ENCODE data around the gene ORAI1. TPM values are rescaled to one million over a fixed set of nuclear protein-coding genes. Genes with fewer than 3 reads are reported as not detected.
A peak's percentile ranks its signal among the peaks of the same experiment; 100 is the strongest.

The ORAI1 gene
- total RNA-seq, 6 donors from 2014 or later = 7.3 to 48.2 (median 34.3) TPM

GRCh38 chr12:121649322-121649721 lies 23.0 kb downstream of the ORAI1 start:
- peak overlapping the region in 3 of 4 donors; percentile 17 to 66 (median 37) for H3K27ac ChIP-seq
- no peaks in the 10 kb centered on the region for H3K9me3 ChIP-seq
- H3K4me1 ChIP-seq = peaks cover 5 to 13% (median 12%) of the 10 kb centered on the region in 4 donors
- no peak for TF ChIP-seq CTCF (IDR thresholded peaks at IDR 0.05)
- no peak for TF ChIP-seq POLR2A (IDR thresholded peaks at IDR 0.05)
- no peak for TF ChIP-seq EP300 (IDR thresholded peaks at IDR 0.05)
- TF ChIP-seq POLR2AphosphoS5 (IDR thresholded peaks at IDR 0.05) = no peak
- WGBS, 2 donors = 59 to 69% methylated on average over 4 to 5 of the region's 5 CpGs
- DNase-seq (no peak), ATAC-seq (ENCODE audit: low FRiP score in 2 of 2) (no peak)
- no peaks in the 10 kb centered on the region for H3K36me3 ChIP-seq
- H3K27me3 ChIP-seq = no peaks in the 10 kb centered on the region
- H3K4me3 ChIP-seq = no peak overlapping the region

GRCh38 chr12:121649819-121650353 lies 23.6 kb downstream of the ORAI1 start:
- 80 to 84% methylated on average over 6 to 8 of the region's 8 CpGs for WGBS, 2 donors
- H3K9me3 ChIP-seq = no peaks in the 10 kb centered on the region
- ATAC-seq (ENCODE audit: low FRiP score in 2 of 2) (no peak), DNase-seq (no peak)
- H3K27ac ChIP-seq = peak overlapping the region in 2 of 4 donors; percentile 17 to 66
- no peak overlapping the region for H3K4me3 ChIP-seq
- no peaks in the 10 kb centered on the region for H3K36me3 ChIP-seq
- peaks cover 5 to 13% (median 12%) of the 10 kb centered on the region in 4 donors for H3K4me1 ChIP-seq
- H3K27me3 ChIP-seq = no peaks in the 10 kb centered on the region
- TF ChIP-seq EP300 (IDR thresholded peaks at IDR 0.05) (no peak), CTCF (IDR thresholded peaks at IDR 0.05) (no peak), POLR2AphosphoS5 (IDR thresholded peaks at IDR 0.05) (no peak), POLR2A (IDR thresholded peaks at IDR 0.05) (no peak)

- Histone ChIP-seq H3K27ac (no peak overlapping the region), H3K27me3 (no peaks in the 10 kb centered on the region), H3K4me1 (peaks cover 5 to 13% (median 12%) of the 10 kb centered on the region in 4 donors), H3K4me3 (no peak overlapping the region), H3K9me3 (no peaks in the 10 kb centered on the region), H3K36me3 (no peaks in the 10 kb centered on the region)
- ATAC-seq (ENCODE audit: low FRiP score in 2 of 2) (no peak), DNase-seq (no peak)
- TF ChIP-seq EP300 (IDR thresholded peaks at IDR 0.05) (no peak), POLR2AphosphoS5 (IDR thresholded peaks at IDR 0.05) (no peak), POLR2A (IDR thresholded peaks at IDR 0.05) (no peak), CTCF (IDR thresholded peaks at IDR 0.05) (no peak)
- 81 to 94% methylated on average over 8 of the region's 8 CpGs for WGBS, 2 donors
Observed at GRCh38 chr12:121651320-121651719, 25.0 kb downstream of the ORAI1 start.

- Histone ChIP-seq H3K4me3 (no peak overlapping the region), H3K36me3 (no peaks in the 10 kb centered on the region), H3K27ac (no peak overlapping the region), H3K9me3 (no peaks in the 10 kb centered on the region), H3K27me3 (no peaks in the 10 kb centered on the region), H3K4me1 (peaks cover 5 to 16% (median 12%) of the 10 kb centered on the region in 4 donors)
- WGBS, 2 donors = 80 to 86% methylated on average over 4 to 16 of the region's 16 CpGs
- DNase-seq (no peak), ATAC-seq (ENCODE audit: low FRiP score in 2 of 2) (no peak)
- TF ChIP-seq POLR2AphosphoS5 (IDR thresholded peaks at IDR 0.05) (no peak), EP300 (IDR thresholded peaks at IDR 0.05) (no peak), POLR2A (IDR thresholded peaks at IDR 0.05) (no peak), CTCF (IDR thresholded peaks at IDR 0.05) (no peak)
Observed at GRCh38 chr12:121652767-121653497, 26.6 kb downstream of the ORAI1 start.
